Stimulated activated CD4-positive, alpha-beta T cell treated with anti-CD3 and anti-CD28 coated beads, TNF-alpha, amount 100 ng/mL, for 48 hours (primary cell): Measurements from ENCODE around the gene ZC3H12A.

ENCODE experiments used
- DNase-seq, 3 donors: peaks; one replicate each; pipeline ENCODE4 v3.0.0-alpha.2; 2020; ENCODE audit warnings: low read depth in 3 of 3

The ZC3H12A gene

GRCh38 chr1:37455516-37455915 lies 18.9 kb upstream of the ZC3H12A start:
- no peak for DNase-seq

- DNase-seq = no peak
Measured at GRCh38 chr1:37456614-37457013, 17.8 kb upstream of the ZC3H12A start.

DNA sequence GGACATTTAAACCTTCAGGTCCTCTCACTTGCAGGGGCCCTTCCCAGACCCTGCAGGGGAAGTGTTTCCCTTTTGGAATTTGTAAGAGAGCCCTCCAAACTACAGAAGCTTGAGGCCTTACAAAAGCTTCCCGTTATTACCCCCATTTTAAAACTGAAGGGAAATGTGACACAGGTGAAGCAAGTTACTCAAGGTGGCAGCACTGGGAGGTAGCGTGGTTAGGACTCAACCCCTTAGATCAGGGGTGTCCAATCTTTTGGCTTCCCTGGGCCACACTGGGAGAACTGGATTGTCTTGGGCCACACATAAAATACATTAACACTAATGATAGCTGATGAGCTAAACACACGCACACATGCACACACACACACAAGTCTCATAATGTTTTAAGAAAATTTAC lies 15.8 kb upstream of the ZC3H12A start:
- DNase-seq = no peak

- no peak for DNase-seq
Measured at GRCh38 chr1:37461698-37462436, 12.5 kb upstream of the ZC3H12A start.

- no peak for DNase-seq
Measured at GRCh38 chr1:37464443-37464842, 9.9 kb upstream of the ZC3H12A start.

- no peak for DNase-seq
Measured at GRCh38 chr1:37465593-37466517, 8.5 kb upstream of the ZC3H12A start.

GRCh38 chr1:37468037-37468436 lies 6.3 kb upstream of the ZC3H12A start:
- no peak for DNase-seq

- no peak for DNase-seq
Measured at GRCh38 chr1:37469386-37469785, 5.0 kb upstream of the ZC3H12A start.

GRCh38 chr1:37471345-37472231 lies 2.8 kb upstream of the ZC3H12A start:
- no peak for DNase-seq

DNA sequence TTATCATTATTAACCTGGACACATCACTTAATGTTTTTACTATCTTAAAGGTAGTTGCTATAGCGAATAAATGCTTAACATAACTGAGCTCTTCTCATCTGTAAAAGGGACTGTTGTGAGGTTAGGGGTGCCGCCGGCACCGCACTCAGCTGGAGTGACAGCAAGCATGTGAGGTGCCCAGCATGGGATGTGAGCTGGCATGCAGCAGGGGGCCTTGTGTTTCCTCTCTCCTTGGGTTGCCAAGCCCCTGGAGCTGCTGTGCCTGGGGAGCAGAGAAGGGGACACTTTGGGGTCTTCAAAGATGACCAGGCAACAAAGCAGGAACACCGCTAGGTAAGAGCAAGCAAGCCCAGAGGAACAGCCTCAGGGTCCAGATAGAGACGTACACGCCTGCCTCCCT lies 2.1 kb upstream of the ZC3H12A start:
- no peak for DNase-seq

- no peak for DNase-seq
Measured at GRCh38 chr1:37472994-37473393, 1.4 kb upstream of the ZC3H12A start.

GRCh38 chr1:37473431-37474045 lies 842 bp upstream of the ZC3H12A start:
- no peak for DNase-seq

DNA sequence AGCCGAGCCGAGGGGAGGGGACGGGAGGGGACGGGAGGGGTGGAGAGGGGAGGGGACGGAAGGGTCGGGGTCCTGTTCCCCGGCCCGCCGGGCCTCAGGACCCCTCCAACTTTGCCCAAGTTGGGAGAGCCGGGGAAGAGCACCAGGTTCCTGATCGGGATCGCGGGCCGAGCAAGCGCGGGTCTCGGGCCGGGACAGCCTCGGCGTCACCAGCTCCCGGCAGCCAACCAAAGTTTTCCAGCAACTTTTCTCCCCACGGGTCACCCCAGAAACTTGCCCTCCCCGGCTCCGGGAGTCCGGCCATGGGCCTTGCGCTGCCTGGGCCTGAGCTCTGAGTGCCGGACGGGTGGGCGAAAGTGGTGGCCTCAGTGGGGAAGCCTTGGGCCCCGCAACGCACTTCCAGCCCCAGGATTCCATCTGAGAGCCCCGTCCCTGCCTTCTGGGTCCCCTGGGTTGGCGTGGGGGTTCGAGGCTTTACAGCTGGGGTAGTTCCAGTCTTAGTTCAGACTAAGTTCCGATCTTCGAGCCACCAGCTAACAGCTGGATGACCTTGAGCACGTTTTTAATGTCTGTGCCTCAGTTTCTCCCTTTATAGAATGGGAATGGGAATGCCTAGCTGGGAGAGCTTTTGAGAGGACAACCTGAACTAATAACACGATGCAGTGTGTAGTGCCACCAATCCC lies 458 bp downstream of the ZC3H12A start:
- no peak for DNase-seq

DNA sequence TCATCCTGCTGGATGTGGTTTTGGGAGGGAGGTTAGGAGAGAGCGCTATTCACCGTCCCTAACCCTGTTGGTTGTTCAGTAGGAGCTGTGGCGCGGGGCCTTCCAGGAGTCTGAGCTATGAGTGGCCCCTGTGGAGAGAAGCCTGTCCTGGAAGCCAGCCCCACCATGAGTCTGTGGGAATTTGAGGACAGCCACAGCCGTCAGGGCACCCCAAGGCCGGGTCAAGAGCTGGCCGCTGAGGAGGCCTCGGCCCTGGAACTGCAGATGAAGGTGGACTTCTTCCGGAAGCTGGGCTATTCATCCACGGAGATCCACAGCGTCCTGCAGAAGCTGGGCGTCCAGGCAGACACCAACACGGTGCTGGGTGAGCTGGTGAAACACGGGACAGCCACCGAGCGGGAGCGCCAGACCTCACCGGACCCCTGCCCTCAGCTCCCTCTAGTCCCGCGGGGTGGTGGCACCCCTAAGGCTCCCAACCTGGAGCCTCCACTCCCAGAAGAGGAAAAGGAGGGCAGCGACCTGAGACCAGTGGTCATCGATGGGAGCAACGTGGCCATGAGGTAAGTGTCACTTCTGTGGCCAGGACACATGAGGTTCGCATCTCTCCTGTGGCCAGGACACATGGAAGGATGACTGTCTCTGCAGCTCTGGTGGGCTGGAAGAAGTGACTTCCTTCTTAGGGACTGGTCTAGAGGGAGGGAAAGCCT lies 1.2 kb downstream of the ZC3H12A start:
- DNase-seq = no peak

- DNase-seq = no peak
Measured at GRCh38 chr1:37476087-37476452, 1.7 kb downstream of the ZC3H12A start.

DNA sequence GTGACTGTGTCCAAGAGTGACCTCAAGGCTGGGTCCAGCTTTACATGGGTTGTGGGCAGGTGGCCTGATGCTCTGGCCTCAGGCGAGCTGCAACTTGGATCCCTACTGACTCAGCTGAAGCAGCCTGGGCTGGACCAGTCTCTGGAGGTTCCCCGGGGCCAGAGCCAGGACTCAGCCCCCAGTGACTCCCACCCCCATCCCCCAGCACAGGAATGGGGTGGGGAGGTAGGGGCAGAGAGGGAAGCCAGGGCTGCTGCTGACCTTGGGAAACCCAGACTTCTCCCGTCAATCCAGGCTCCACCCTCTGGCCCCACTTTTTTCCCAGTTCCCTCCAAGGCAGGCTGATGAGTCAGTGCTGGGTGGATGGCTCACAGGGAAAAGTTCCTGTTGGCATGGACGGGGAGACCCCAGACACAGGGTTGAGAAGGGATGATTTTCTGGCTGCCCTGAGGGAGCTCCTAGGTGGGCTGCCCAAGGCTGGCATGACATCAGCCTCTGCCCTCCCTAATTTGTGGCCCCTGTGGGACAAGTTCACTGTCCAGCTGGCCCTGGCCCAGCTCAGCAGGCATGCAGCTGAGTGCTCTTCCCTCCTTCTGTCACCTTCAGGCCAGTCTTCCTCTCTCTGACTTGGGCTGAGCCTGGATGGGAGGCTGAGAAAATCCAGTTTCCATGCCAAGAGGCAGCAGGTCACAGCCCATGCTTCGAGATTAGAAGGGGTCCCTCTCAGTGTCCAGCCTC lies 2.2 kb downstream of the ZC3H12A start:
- DNase-seq = no peak

DNA sequence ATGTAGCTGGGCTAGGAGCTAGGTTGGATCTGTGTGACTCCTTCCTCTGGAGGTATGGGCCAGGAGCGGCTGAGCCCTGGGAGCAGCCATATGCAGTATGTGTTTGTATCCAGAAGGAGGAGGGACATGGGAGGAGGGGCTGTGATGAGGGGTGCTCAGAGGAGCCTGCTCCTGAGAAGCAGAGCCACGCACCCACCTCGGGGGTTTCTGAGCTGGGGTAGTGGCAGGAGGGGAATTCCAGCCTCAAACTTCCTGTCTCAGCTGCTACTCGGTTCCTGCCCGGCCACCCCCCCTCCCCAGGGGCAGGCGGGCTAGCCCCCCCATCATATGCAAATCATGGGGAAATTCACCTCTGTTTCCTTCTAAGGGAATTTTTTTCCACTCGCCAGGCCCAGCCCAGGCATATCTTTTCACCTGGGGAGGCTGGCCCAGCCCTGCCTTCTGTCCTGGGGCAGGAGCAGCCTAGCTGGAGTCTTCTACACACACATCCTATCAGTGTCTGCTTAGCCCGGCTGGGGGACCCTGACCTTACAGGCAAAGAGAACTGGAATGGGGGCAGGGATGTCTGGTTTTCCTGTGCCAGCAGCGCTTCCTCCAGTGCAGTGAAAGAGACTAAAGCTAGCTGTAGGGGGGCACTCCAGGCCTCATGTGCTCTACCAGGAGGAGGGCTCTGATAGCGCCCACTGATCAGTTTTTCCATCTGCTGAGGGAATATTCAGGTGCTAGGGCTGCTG lies 3.0 kb downstream of the ZC3H12A start:
- peak in 2 of 3 donors; percentile 69 to 72 for DNase-seq

- no peak for DNase-seq
Measured at GRCh38 chr1:37477946-37478345, 3.6 kb downstream of the ZC3H12A start.

GRCh38 chr1:37478451-37478881 lies 4.1 kb downstream of the ZC3H12A start:
- DNase-seq = peak in 1 of 3 donors; percentile 54
